GM10266 (cell line): Measurements from ENCODE around the gene SEMA3F.
"Not testable (repeated sequence)": the region's sequence is repeated elsewhere in the genome, so short reads cannot be mapped to it uniquely, and the experiment has no call there.

Source experiments
- DNase-seq: peaks from one replicate; pipeline ENCODE4 v3.0.0; 2012; ENCODE audit errors: extremely low spot score
- TF ChIP-seq, protein P1 (sequence below): IDR thresholded peaks from 2 replicates; pipeline ENCODE4 v1.5.1; 2012; ENCODE audit warnings: mild to moderate bottlenecking, low read depth; ENCODE audit not compliant: control insufficient read depth, insufficient read depth; ENCODE audit errors: missing control alignments

The SEMA3F gene

DNA sequence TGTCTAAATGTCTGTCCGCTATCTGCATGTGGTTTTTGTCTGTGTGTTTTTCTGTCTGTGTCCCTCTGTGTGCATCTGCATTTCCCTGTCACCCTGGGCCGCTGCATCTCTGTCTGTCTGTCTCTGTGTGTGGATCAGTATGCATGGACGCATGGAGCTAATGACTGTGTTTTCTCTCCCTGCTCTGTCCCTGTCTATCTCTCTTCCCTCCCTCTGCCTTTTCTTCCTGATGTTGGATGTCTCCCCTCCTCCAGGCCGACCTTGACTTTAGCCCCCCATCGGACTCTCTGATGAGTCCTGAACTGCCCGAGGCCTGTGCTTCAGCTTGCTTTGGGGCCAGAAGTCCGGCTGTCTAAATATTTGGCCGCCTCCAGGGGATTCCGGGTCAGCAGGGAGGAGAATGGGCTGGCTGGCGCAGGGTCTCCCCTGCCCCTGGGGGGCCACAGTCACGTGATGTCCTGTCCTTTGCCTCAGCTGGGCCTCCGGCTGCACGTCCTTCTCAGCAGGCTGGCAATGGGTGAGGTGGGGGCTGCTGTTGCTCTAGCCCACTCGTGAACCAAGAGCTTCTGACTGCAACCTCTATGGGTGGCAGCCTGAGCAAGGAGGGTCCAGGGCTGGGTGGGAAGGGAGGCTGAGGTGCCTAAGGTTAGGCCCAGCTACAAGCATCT lies 53.7 kb downstream of the SEMA3F start:
- TF ChIP-seq, protein P1, sequence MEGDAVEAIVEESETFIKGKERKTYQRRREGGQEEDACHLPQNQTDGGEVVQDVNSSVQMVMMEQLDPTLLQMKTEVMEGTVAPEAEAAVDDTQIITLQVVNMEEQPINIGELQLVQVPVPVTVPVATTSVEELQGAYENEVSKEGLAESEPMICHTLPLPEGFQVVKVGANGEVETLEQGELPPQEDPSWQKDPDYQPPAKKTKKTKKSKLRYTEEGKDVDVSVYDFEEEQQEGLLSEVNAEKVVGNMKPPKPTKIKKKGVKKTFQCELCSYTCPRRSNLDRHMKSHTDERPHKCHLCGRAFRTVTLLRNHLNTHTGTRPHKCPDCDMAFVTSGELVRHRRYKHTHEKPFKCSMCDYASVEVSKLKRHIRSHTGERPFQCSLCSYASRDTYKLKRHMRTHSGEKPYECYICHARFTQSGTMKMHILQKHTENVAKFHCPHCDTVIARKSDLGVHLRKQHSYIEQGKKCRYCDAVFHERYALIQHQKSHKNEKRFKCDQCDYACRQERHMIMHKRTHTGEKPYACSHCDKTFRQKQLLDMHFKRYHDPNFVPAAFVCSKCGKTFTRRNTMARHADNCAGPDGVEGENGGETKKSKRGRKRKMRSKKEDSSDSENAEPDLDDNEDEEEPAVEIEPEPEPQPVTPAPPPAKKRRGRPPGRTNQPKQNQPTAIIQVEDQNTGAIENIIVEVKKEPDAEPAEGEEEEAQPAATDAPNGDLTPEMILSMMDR: no peak

GRCh38 chr3:50210176-50210509 lies 55.0 kb downstream of the SEMA3F start:
- TF ChIP-seq, protein P1: no peak
- no peak for DNase-seq

More for the DNA sequence above, 53.7 kb downstream of the SEMA3F start:
- DNase-seq: no peak

DNA sequence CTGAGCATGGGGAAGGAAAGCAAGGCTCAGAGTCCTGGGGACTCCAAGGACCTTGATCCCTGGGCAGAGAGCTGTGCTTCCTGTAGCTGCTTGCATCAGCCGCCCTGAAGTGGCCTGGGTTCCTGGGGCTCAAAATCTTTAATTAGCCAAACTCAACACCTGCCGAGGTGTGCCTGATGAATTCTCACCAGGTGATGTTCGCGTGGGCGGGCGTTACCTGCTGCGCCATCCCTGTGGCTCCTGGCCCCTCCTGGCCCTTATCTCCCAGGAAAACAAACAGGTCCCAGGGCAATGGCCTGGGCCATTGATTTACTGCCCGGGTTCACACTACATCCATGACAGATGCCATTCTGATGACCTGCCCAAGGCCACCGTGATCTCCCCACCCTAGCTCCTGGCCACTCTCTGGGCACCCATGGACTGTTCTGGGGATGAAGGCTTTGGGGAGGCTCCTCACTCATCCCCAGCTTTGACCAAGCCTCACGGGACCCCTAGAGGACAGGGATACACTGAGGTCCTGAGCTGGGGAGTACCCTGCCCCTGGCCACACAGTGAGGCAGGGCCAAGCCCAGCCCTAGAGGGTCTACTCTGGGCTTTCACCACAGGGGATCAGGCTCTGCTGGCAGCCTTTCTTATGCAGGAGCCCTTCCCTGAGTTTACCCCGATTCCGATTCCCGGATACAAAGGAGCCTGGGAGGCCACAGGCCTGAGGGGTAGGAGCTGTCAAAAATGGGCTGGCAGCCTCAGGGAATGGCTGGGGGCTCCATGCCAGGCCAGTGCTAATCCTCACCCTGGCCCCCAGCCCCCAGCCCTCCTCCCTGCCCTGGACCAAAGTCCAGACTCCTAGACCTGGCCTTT lies 55.6 kb downstream of the SEMA3F start:
- no peak for DNase-seq
- TF ChIP-seq, protein P1: no peak

DNA sequence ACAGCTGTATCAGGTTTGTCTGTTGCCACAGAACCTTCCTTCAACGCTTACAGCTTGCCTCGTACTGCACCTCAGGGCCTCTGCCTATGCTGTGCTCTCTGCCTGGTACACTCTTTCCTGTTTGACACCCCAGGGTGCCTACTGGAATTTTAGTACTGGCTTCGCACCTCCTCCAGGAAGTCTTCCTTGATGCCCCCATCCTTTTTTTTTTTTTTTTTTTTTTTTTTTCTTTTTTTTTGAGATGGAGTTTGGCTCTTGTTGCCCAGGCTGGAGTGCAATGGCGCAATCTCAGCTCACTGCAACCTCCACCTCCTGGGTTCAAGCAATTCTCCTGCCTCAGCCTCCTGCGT lies 56.2 kb downstream of the SEMA3F start:
- DNase-seq: not testable (repeated sequence)

GRCh38 chr3:50211930-50212329 lies 56.8 kb downstream of the SEMA3F start:
- TF ChIP-seq, protein P1: no peak
- DNase-seq: no peak

- TF ChIP-seq, protein P1: peak; percentile 13
- no peak for DNase-seq
Observed at GRCh38 chr3:50212502-50212901, 57.4 kb downstream of the SEMA3F start.

DNA sequence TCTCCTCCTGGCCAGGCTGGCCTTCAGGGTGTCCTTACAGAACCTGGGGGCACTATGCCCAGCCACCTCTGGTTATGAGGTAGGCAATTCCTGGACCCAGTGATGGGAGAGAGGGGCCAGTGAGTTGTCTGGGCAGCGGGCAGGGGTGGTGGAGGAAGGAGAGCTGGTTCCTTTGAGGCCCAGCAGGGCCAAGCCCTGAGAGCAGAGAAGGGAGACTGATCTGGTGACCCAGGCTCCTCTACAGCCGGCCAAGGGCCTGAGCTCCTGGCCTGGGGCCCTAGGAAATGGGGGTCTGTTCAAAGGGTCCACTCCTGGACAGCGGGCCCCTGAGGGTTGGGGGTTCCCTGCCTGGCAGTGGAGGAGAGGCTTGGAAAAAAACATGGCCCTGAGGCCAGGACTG lies 57.8 kb downstream of the SEMA3F start:
- no peak for DNase-seq
- TF ChIP-seq, protein P1: no peak
